ENCODE results near the gene ERC2.

- TF ChIP-seq CTCF (IDR thresholded peaks at IDR 0.05; ENCODE audit: insufficient read depth, low read depth, low read length): no peak
- TF ChIP-seq EZH2 (IDR thresholded peaks at IDR 0.05; ENCODE audit: insufficient read depth, low read length): no peak
These were observed 584.2 kb downstream of the ERC2 start for GRCh38 chr3:55884066-55884465.

Data from astrocyte (in vitro differentiated cells and primary cell).